Body of pancreas (tissue), 4 donors: ENCODE results near the gene EXT2.

Experiments
- CTCF ChIP-seq, 7 experiments: fragments of 450-650 bp in 4 of 7; fragments of 200-600 bp in 3 of 7; sonication (generic) in 3 of 7; IDR thresholded peaks; one replicate each; pipeline ENCODE4 v1.5.1; 2016 to 2019; ENCODE audit warnings: antibody characterized with exemption in 7 of 7
- POLR2A ChIP-seq, 3 donors: fragments of 450-650 bp; IDR thresholded peaks; one replicate each; pipeline ENCODE4 v1.6.1; 2016; ENCODE audit warnings: antibody characterized with exemption in 3 of 3, mild to moderate bottlenecking in 2 of 3

- TF ChIP-seq POLR2A (IDR thresholded peaks at IDR 0.05) (no peak), CTCF (IDR thresholded peaks at IDR 0.05) (no peak)
Measured at GRCh38 chr11:44113018-44113417, 17.5 kb downstream of the EXT2 start.
